GDM1 (cell line): ENCODE data around the gene LMX1B.

ENCODE experiments used
- DNase-seq: peaks from one replicate; lab custom pipeline; 2025; lab: John Stamatoyannopoulos, UW

The LMX1B gene

DNA sequence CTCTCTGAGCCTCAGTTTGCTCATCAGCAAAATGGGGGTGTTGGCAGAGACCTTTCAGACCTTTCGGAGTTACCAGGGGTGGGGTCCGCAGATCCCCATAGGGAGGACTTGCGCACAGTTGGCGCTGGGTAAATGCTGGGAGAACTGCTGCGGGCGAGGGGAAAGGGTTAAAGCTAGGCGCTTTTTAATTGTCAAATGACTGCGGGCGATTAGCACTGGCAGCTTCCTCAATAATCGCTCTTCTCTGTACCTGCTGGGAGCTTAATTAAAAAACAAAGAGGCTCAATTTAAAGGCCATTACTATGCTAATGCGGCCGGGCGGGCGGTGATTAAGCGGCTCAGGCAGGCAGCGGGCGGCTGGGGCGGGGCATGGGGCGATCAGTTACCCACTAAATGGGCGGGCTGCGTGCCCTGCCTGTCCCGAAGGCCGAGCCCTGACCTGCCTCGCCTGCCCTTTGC, 63.0 kb downstream of the LMX1B start:
- DNase-seq, result no peak

GRCh38 chr9:126677188-126678084, 63.7 kb downstream of the LMX1B start:
- DNase-seq, result no peak

DNA sequence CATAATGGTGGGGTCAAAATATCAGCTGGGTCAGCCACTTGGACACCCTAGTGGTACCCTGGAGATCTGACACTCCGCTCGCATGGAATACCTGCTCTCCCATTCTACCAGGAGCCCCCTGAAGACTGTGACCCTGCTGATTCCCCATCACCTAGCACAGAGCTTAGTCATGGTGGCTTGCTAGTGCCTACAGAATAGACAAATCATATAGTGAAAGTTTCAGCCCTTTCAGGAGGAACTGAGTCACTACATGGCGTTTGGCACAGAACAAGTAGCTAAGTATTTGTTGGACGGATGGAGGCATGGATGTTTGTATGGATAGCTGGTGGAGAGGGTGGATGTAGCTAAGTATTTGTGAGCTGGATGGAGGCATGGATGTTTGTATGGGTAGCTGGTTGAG, 65.3 kb downstream of the LMX1B start:
- no peak for DNase-seq

GRCh38 chr9:126681336-126681735, 67.6 kb downstream of the LMX1B start:
- DNase-seq, result no peak

DNA sequence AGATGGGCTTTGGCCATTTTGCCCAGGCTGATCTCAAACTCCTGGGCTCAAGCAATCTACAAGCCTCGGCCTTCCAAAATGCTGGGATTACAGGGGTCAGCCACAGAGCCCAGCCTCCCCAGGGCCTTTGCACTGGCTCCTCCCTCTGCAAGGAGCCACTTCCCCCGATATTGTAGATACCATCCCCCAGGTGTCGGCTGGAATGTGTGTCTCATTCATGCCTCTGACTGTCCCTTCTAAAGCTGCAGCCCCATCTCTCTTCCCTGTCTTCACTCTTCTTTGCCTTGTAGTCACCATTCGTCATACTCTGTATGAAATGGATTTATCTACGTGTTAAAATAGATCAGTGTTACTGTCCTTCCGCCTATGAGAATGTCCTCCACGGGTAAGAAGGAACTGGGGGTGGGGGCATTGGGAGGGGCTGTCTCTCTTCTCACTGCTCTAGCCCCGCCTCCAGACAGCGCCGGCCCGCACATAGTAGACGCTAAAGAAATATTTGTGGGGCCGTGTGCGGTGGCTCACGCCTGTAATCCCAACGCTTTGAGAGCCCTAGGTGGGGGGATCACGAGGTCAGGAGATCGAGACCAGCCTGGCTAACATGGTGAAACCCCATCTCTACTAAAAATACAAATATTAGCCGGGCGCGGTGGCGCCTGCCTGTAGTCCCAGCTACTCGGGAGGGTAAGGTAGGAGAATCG, 68.5 kb downstream of the LMX1B start:
- DNase-seq, result no peak

DNA sequence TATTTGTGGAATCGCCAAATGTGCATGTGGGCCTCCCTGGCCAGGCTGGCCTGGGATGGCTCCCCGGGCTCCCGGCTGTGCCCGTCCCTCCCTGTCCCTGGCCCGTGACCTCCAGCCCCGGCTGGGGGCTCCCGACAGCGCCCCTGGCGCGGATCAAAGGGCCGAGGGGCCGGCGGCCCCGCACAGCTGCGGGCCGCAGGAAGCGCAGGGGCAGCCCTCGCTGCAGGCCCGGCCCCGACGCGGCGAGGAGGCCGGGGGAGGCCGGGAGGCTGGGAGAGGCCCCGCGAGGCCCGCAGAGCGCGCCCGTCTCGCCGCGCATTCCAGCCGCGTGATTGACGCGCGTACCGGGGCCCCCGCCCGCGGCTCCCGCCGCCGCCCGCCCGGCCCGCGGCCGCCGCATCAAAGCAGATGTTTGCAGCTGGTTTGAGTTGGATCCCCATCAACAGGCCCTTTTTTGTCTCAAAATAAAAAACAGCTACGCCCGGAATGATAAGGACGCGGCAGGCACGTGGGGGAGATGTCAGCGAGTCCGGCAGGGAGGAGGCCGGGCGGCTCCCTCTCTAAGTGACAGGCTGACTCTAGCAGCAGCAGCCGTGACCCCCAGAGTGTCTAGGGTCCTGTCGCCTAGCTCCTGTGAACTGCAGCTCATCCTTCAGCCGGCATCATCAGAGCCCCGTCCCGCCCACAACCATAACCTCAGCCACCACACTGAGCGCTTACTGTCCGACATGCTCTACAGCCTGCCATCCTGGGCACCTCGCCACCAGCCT, 69.4 kb downstream of the LMX1B start:
- DNase-seq, result no peak

DNA sequence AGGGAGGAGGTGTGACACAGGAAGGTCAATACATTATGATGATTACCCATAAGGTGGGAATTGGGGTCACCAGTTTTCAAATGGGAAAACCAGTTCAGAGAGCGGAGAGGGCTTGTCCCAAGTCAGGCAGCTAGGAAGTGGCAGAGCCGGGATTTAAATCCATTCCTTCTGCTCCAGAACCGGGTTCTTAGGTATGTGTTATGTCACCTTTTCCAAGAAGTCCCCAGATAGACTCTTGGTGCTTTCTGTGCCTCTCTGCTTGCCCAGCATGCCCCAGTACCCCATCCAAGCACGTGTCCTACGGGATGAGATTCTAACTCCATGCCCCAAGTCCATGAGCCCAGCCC, 69.9 kb downstream of the LMX1B start:
- no peak for DNase-seq

GRCh38 chr9:126684345-126684744, 70.6 kb downstream of the LMX1B start:
- no peak for DNase-seq

DNA sequence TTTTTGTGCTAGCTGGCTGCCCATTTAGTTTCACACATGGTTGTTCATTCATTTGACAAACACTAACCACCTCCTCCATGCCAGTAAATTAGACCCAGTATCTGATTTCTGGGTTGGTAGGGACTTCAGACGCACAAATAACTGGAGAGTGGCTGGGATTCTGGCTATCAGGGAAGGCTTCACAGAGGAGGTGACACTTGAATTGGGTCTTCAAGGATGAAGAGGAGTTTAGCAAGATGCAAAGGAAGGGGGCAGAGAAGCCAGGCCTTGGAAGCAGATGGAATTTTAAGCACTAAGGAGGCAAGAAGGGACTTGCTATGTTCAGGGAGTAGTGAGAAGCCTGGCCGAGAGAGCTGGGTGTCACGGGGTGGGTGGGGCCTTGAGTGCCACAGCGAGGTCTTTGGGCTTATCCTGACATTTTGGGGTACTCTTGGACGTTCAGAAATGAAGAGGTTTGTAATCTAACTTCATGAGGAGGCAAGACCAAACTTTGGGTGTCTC, 71.3 kb downstream of the LMX1B start:
- no peak for DNase-seq

DNA sequence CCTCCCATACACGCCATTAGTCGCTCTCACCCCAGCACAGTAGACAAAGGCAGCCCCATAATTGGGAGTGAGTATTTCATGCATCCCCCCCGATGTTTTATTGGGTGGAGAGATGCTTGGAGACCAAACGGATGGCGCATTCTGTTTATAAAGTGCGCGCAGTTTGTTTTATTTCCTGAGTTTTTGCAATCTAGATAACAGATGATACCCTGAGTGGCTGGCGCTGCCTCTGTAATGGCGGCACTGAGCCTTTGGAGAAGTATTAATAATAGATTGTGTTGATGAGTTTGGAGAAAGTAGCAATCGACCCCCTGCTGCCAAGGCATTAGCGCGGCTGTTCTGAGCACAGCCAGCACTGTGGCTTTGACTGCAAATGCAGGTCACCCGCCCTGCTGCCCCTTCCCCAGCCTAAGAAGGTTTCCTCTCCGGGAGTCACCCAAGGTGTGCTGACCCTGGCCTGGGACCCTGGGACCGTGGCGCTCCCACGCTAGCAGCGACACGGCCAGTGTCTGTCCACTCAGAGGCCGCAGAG, 74.3 kb downstream of the LMX1B start:
- DNase-seq, result no peak

DNA sequence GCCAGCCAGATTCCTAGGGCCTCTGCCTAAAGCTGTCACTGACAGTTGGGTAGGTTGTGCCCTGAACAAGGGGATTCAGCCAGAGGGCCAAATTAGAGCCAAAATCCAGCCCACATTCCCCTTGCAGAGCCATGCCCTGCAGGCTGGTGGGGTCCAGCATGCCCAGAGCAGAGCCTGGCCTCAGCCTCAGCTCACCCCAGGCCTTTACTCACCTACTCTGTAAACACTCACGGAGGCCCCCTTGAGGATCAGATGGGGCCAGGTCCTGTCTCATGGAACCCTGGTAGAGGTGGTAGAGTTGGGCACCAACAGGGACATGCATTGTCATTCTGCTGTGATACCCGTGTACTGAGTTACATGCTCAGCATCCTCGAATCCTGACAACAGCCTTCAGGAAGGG, 74.9 kb downstream of the LMX1B start:
- no peak for DNase-seq

DNA sequence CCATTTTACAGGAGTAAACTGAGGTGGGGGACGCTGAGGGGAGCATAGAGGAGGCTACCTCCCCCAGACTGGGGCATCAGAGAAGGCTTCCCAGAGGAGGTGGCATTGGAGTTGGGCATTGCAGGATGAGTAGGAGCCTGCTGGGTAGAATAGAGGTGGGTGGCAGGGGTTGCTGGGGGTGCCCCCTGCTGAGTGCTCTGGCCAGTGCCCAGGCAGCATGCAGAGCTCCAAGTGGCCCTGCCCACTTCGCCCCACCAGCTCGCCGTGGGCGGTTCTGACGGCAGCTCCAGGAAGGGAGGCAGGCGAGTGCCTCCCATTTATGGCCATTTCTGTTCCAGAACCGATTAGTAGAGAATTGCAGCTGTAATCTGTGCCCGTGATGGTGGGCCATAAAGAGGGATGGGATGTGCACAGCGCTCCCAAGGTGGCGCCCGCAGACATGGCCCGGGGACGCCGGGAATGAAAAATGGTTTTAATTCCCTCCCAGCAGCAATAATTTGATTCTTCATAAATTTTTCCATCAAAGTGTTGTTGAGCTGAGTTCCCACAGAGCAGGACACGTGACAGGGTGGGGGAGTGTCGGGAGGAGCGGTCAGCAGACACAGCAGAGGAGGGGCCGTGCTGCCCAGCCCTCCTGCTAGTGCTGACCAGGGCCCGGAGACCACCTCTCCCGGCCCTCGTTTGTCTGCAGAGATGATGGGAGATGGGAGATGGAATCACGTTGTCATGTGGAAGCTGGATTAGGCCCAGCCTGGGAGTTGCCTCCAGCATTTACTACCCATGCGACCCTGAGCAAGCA, 75.5 kb downstream of the LMX1B start:
- no peak for DNase-seq

- DNase-seq, result no peak
Observed at GRCh38 chr9:126690431-126691051, 76.8 kb downstream of the LMX1B start.

DNA sequence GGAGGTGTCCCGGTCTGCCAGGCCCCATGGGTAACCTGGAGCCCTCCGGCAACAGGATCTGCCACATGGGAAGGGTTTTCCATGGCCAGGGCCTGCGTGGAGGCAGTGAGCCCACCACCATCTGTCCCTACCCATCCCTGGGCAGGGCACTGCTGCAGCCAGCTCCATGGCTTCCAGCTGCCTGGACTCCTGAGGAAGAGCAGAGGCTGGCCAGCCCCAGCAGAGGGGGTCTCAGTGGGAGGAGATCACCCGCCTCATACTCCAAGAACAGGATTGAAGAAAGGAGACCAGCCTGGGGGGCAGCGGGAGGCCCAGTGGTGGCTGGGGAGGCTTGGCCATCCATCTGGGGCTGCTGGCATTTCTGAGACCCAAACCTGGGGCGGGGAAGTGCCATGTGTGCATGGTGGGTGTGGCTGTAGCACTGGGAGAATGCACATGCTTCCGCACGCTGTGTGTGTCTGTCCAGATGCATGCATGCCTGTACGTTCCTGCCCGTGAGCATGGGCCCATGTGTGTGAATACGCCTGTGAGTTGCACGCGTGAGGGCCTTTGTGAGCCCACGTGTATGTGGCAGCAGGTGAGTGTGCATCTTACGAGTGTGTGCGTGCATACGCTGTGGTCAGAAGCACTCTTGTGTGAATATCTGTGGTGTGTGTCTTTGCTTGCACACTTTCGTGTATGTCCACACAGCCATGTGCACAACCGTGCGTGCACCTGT, 78.5 kb downstream of the LMX1B start:
- no peak for DNase-seq

GRCh38 chr9:126692759-126693427, 79.2 kb downstream of the LMX1B start:
- no peak for DNase-seq

DNA sequence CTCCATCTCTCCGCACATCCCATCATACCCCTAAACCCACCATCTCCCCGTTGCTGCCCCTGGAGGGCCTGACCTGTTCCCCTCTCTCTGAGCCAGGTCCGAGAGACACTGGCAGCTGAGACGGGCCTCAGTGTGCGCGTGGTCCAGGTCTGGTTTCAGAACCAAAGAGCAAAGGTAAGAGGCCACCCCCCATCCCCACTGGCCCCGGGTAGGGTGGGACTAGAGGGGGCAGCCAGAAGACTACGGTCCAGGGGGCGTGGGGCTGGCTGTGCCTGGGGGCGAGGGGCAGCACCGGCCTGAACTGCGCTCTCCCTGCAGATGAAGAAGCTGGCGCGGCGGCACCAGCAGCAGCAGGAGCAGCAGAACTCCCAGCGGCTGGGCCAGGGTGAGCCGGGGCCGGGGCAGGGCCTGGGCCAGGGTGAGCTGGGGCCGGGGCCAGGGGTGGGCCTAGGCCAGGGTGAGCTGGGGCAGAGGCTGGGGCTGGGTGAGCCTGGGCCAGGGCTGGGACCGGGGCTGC, 79.8 kb downstream of the LMX1B start:
- DNase-seq, result no peak

GRCh38 chr9:126694206-126695081, 80.7 kb downstream of the LMX1B start:
- DNase-seq, result no peak

DNA sequence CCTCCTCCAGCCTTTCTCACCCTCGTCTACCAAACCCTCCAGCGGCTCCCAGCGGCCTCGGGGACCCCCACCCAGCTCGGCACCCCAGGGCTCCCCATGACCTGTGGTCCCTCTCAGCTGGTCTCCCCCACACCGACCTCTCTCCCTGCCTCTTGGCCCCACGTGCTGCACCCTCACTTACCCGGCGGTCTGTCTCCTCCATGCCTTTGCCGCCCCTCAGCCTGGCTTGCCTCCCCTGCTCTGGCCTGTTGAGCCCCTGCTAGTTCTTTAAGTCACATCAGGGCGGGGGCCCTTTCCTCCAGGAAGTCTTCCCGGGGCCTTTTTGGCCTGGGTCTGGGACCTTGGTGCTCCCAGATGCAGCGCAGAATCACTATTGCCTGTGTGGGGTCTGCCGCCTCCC, 81.5 kb downstream of the LMX1B start:
- DNase-seq, result no peak
